WTC11 (cell line): ENCODE results near the gene EMC10. TPM values are rescaled to one million over a fixed set of nuclear protein-coding genes. Genes with fewer than 3 reads are reported as not detected.
"Not testable (repeated sequence)": the region's sequence is repeated elsewhere in the genome, so short reads cannot be mapped to it uniquely, and the experiment has no call there.

Experiments used
- ATAC-seq: fragments of 200-7000 bp; cut with Tn5 transposase; 2 replicates; pipeline ENCODE4 v1.10.0; 2021; ENCODE audit warnings: mild to moderate bottlenecking, moderate library complexity
- CTCF ChIA-PET: fragments of 300-600 bp; sonication (Branson Sonifier 250); formaldehyde crosslinking; loops from one replicate; lab custom pipeline; 2021; ENCODE audit warnings: antibody characterized with exemption; lab: Charles Lee
- POLR2A ChIA-PET: fragments of 350-600 bp; sonication (Branson Sonifier 250); formaldehyde crosslinking; loops from one replicate; lab custom pipeline; 2021; ENCODE audit warnings: antibody characterized with exemption; lab: Charles Lee
- DNase-seq: peaks from one replicate; pipeline ENCODE4 v3.0.0; 2021; ENCODE audit warnings: low spot score
- H3K27ac Mint-ChIP-seq: 2 replicates; pipeline ENCODE4 v1.8.0; 2021; ENCODE audit warnings: mixed read lengths
- H3K27me3 Mint-ChIP-seq: 2 replicates; pipeline ENCODE4 v1.8.0; 2021; ENCODE audit warnings: low read depth, mild to moderate bottlenecking, moderate library complexity, mixed read lengths
- H3K36me3 Mint-ChIP-seq: 2 replicates; pipeline ENCODE4 v1.8.0; 2021; ENCODE audit warnings: mixed read lengths
- H3K4me1 Mint-ChIP-seq: 2 replicates; pipeline ENCODE4 v1.8.0; 2022; ENCODE audit warnings: mixed read lengths
- H3K4me3 Mint-ChIP-seq: 2 replicates; pipeline ENCODE4 v1.8.0; 2021; ENCODE audit warnings: mild to moderate bottlenecking, moderate library complexity, mixed read lengths
- H3K9me3 Mint-ChIP-seq: 2 replicates; pipeline ENCODE4 v1.8.0; 2021; ENCODE audit warnings: mixed read lengths
- ARID4B ChIP-seq: sonication (generic); formaldehyde crosslinking; IDR thresholded peaks from 2 replicates; pipeline ENCODE4 v1.8.0; 2023; ENCODE audit warnings: missing genetic modification reagents, mild to moderate bottlenecking, borderline replicate concordance
- CTCF ChIP-seq: fragments of 200-600 bp; IDR thresholded peaks from 2 replicates; pipeline ENCODE4 v1.8.0; 2022; ENCODE audit warnings: antibody characterized with exemption
- E2F1 ChIP-seq: sonication (generic); formaldehyde crosslinking; IDR thresholded peaks from 2 replicates; pipeline ENCODE4 v1.8.0; 2022; ENCODE audit warnings: mild to moderate bottlenecking, missing genetic modification reagents
- ELF4 ChIP-seq: sonication (generic); formaldehyde crosslinking; IDR thresholded peaks from 2 replicates; pipeline ENCODE4 v1.8.1; 2022; ENCODE audit warnings: low read depth, mild to moderate bottlenecking, moderate library complexity, missing genetic modification reagents
- ESRRA ChIP-seq: sonication (generic); formaldehyde crosslinking; IDR thresholded peaks from 2 replicates; pipeline ENCODE4 v1.8.1; 2022; ENCODE audit warnings: mild to moderate bottlenecking, missing genetic modification reagents, borderline replicate concordance
- HMGA2 ChIP-seq: fragments of 250-450 bp; sonication (Bioruptor Pico); IDR thresholded peaks from 2 replicates; pipeline ENCODE4 v1.4.0; 2021; ENCODE audit warnings: mild to moderate bottlenecking, moderate library complexity
- KAT7 ChIP-seq: sonication (generic); formaldehyde crosslinking; IDR thresholded peaks from 2 replicates; pipeline ENCODE4 v1.8.1; 2023; ENCODE audit warnings: missing genetic modification reagents, mild to moderate bottlenecking, borderline replicate concordance
- NFE2L1 ChIP-seq: sonication (generic); formaldehyde crosslinking; IDR thresholded peaks from 2 replicates; pipeline ENCODE4 v1.8.1; 2023; ENCODE audit warnings: missing genetic modification reagents
- NR1H2 ChIP-seq: sonication (generic); formaldehyde crosslinking; IDR thresholded peaks from 2 replicates; pipeline ENCODE4 v1.9.0; 2021; ENCODE audit warnings: mild to moderate bottlenecking, moderate library complexity, missing genetic modification reagents
- NR3C1 ChIP-seq: sonication (generic); formaldehyde crosslinking; conservative IDR thresholded peaks from 2 replicates; pipeline ENCODE4 v1.8.1; 2023; ENCODE audit warnings: low read depth, mild to moderate bottlenecking, missing genetic modification reagents
- PREB ChIP-seq: sonication (generic); formaldehyde crosslinking; IDR thresholded peaks from 2 replicates; pipeline ENCODE4 v1.8.1; 2022; ENCODE audit warnings: mild to moderate bottlenecking, missing genetic modification reagents, moderate library complexity, borderline replicate concordance
- PRRX2 ChIP-seq: fragments of 250-450 bp; sonication (Bioruptor Pico); IDR thresholded peaks from 2 replicates; pipeline ENCODE4 v1.8.0; 2021; ENCODE audit warnings: mild to moderate bottlenecking
- RELA ChIP-seq: sonication (generic); formaldehyde crosslinking; IDR thresholded peaks from 2 replicates; pipeline ENCODE4 v1.8.1; 2022; ENCODE audit warnings: missing genetic modification reagents, mild to moderate bottlenecking, borderline replicate concordance
- TCF7 ChIP-seq: sonication (generic); formaldehyde crosslinking; IDR thresholded peaks from 2 replicates; pipeline ENCODE4 v1.8.0; 2022; ENCODE audit warnings: mild to moderate bottlenecking, low read depth, missing genetic modification reagents, moderate library complexity
- TP53 ChIP-seq: sonication (generic); formaldehyde crosslinking; IDR thresholded peaks from 2 replicates; pipeline ENCODE4 v1.8.1; 2023; ENCODE audit warnings: mild to moderate bottlenecking, missing genetic modification reagents
- USF2 ChIP-seq: sonication (generic); formaldehyde crosslinking; IDR thresholded peaks from 2 replicates; pipeline ENCODE4 v1.8.1; 2023; ENCODE audit warnings: mild to moderate bottlenecking, missing genetic modification reagents, moderate library complexity
- ZBTB43 ChIP-seq: sonication (generic); formaldehyde crosslinking; IDR thresholded peaks from 2 replicates; pipeline ENCODE4 v1.8.1; 2023; ENCODE audit warnings: mild to moderate bottlenecking, missing genetic modification reagents
- ZNF121 ChIP-seq: sonication (generic); formaldehyde crosslinking; IDR thresholded peaks from 2 replicates; pipeline ENCODE4 v1.8.0; 2023; ENCODE audit warnings: missing genetic modification reagents
- ZNF138 ChIP-seq: sonication (generic); formaldehyde crosslinking; conservative IDR thresholded peaks from 2 replicates; pipeline ENCODE4 v1.8.1; 2022; ENCODE audit warnings: mild to moderate bottlenecking, moderate library complexity, missing genetic modification reagents
- ZNF671 ChIP-seq: fragments of 250-450 bp; sonication (Bioruptor Pico); IDR thresholded peaks from 2 replicates; pipeline ENCODE4 v1.8.0; 2021; ENCODE audit warnings: mild to moderate bottlenecking
- ZSCAN18 ChIP-seq: fragments of 250-450 bp; sonication (Bioruptor Pico); IDR thresholded peaks from 2 replicates; pipeline ENCODE4 v2.1.2; 2022; ENCODE audit warnings: mild to moderate bottlenecking, moderate library complexity
- total RNA-seq: library from RNA; stranded (reverse); gene quantifications from 3 replicates; pipeline ENCODE4 v1.2.3, GENCODE V29; 2021

EMC10 gene
- total RNA-seq, 1 experiment from 2014 or later, result 114 TPM

- Mint-ChIP-seq H3K27me3 (peaks cover 7% of the 10 kb centered on the region), H3K9me3 (peaks cover 5% of the 10 kb centered on the region), H3K4me1 (no peaks in the 10 kb centered on the region), H3K36me3 (peaks cover 5% of the 10 kb centered on the region; the same call in 1 of the 2 replicates), H3K27ac (no peak overlapping the region), H3K4me3 (no peak overlapping the region)
- ChIA-PET CTCF (interaction anchor here (1.3 to 1.9 kb wide), 2 partner anchors 14 to 33 kb away, joined by 4 to 9 read pairs; no protein-coding TSS in a partner anchor), POLR2A (no interaction called here)
- DNase-seq (no peak), ATAC-seq (no peak)
- TF ChIP-seq ZNF671 (CRISPR knock-in tag), result no peak
- TF ChIP-seq RELA, result no peak
- no peak for TF ChIP-seq ZNF138 (CRISPR knock-in tag)
- TF ChIP-seq TCF7 (CRISPR knock-in tag), result no peak
- no peak for TF ChIP-seq E2F1 (CRISPR knock-in tag)
- TF ChIP-seq NR3C1, result no peak
These were observed 46.6 kb downstream of the EMC10 start for GRCh38 chr19:50522881-50523280.

GRCh38 chr19:50528052-50528451 lies 51.7 kb downstream of the EMC10 start:
- H3K4me3 Mint-ChIP-seq, DNase-seq, ATAC-seq, H3K27ac Mint-ChIP-seq, POLR2A ChIA-PET, H3K4me1 Mint-ChIP-seq, H3K36me3 Mint-ChIP-seq: not testable (repeated sequence)
- CTCF ChIA-PET, result interaction anchor here (2.9 to 4.4 kb wide), 3 partner anchors 9 to 28 kb away, joined by 20 to 30 read pairs (median 23); no protein-coding TSS in a partner anchor
- 0 out of 2 replicates have a peak, but pooled peaks have one; percentile 43 for TF ChIP-seq ZNF121
- peaks cover 10% of the 10 kb centered on the region for H3K9me3 Mint-ChIP-seq
- H3K27me3 Mint-ChIP-seq, result peaks cover 22% of the 10 kb centered on the region

GRCh38 chr19:50531171-50531612 lies 54.9 kb downstream of the EMC10 start:
- H3K9me3 Mint-ChIP-seq, result peaks cover 21% of the 10 kb centered on the region
- ATAC-seq (no peak), DNase-seq (no peak)
- ChIA-PET CTCF (interaction anchor here (4.4 kb wide), 1 partner anchor 13 kb away, joined by 30 read pairs; no protein-coding TSS in a partner anchor), POLR2A (no interaction called here)
- peaks cover 27% of the 10 kb centered on the region for H3K27me3 Mint-ChIP-seq
- no peak overlapping the region for H3K27ac Mint-ChIP-seq
- no peak overlapping the region for H3K4me3 Mint-ChIP-seq
- H3K4me1 Mint-ChIP-seq, result 0 out of 2 replicates have a peak, but pooled peaks cover 2% of the 10 kb centered on the region
- H3K36me3 Mint-ChIP-seq, result peaks cover 16% of the 10 kb centered on the region
- TF ChIP-seq TP53 (CRISPR knock-in tag) (no peak), NFE2L1 (CRISPR knock-in tag) (no peak), ELF4 (CRISPR knock-in tag) (no peak), PRRX2 (CRISPR knock-in tag) (no peak), USF2 (CRISPR knock-in tag) (no peak), ZSCAN18 (CRISPR knock-in tag) (no peak), HMGA2 (CRISPR knock-in tag) (no peak), PREB (CRISPR knock-in tag) (no peak), CTCF (no peak), KAT7 (CRISPR knock-in tag) (no peak), ESRRA (CRISPR knock-in tag) (no peak), NR1H2 (no peak), ZBTB43 (no peak), ARID4B (no peak)
